GM19035 (cell line): ENCODE data around the gene ARID4A.
A peak's percentile ranks its signal among the peaks of the same experiment; 100 is the strongest.
"Not testable (repeated sequence)": the region's sequence is repeated elsewhere in the genome, so short reads cannot be mapped to it uniquely, and the experiment has no call there.

Source experiments
- ATAC-seq: cut with Tn5 transposase; IDR thresholded peaks from one replicate; pipeline ENCODE4 v1.9.1; 2021; ENCODE audit not compliant: unreplicated experiment

Gene ARID4A

DNA sequence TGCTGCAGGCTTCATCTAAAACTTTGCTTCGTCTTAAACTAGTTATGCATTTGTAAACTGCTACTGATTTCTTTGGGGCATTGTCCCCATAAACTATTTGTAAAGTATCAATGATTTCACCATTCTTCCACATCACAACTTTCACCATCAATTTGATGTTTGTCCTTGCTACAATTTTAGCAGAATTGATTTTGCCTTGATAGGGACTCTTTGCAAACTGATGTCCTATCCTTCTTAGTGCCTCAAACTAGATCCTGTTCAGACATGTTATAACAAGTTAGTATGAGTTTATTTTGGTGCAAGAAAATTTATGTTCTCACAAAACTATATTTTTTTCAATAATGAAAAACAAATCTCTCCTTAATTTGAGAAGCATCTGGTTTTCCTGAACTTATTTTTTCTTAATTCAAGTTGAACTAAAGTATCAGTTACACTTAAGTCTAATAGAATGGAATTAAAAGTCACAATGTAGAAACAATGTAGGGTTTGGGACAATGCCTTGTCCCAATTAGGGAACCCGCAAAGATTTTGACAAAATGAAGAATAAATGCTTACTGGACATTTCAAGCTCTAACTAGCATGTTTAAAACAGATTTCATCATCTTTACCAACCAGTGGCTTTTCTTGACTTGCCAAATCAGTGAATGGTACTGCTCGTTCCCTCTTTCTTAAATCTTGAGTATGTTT, 10.1 kb upstream of the ARID4A start:
- ATAC-seq, result no peak

DNA sequence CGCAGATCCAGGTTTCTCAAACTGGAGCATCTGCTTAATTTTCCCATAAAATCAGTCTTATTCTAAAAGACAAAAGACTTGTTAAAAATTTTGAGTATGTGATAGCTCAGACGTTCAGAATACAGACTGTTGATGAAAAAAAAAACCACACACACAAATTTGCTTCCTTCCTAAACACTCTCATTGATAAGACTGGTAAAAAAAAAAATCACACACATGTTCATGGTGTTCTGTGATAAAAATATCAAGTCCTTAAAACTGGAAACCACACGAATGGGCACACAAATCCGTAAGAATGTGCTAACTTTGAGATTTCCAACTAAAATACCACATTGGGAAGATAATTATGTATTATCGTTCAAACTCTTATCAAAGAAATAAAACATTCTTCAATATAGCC, 6.7 kb upstream of the ARID4A start:
- no peak for ATAC-seq

DNA sequence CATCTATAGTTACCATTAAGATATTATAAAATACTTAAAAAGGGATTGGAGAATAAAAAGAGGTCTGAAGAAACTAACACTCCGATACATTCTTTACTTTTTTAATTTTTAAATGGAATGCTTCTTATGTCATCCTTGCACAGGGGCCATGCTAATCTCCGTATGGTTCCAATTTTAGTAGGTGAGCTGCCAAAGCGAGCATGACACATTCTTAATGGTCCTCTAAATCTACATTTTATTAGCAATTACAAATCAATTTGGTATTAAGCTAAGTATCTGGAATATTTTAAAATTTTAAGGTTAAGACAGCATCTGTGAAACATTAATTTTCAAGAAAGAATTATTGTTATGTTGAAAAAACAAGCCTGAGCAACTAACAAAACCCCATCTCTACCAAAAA, 6.2 kb upstream of the ARID4A start:
- no peak for ATAC-seq

DNA sequence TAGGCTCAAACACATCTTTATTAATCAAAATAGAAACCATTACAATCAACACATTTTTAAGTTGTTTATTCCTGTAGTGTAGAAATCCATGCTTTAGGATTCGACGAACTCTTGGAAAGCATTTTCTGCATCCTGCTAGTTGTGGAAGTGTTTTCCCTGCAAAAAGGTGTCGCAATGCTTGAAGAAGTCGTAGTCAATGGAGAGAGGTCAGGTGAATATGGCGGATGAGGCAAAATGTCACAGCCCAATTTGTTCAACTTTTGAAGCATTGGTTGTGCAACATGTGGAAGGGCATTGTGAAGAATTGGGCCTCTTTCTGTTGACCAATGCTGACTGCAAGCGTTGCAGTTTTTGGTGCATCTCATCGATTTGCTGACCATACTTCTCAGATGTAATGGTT, 4.2 kb upstream of the ARID4A start:
- no peak for ATAC-seq

DNA sequence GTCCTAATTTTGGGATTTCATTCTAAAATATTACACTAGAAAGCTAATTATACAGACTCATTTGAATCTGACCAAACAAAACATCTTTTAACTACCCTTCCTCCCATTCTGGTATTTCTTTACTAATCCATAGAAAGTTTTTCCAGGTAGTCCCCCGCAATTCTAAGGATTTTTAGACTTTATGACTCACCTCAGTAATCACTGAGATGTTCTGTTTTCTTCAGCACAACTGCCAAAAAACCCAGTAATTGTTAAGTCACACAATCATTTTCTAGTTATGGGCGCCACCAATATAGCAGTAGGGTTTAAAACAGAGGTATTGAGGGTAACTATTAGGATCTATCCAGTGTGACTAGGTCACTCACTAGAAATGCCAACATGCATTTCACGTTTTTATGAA, 1.6 kb upstream of the ARID4A start:
- ATAC-seq, result no peak

DNA sequence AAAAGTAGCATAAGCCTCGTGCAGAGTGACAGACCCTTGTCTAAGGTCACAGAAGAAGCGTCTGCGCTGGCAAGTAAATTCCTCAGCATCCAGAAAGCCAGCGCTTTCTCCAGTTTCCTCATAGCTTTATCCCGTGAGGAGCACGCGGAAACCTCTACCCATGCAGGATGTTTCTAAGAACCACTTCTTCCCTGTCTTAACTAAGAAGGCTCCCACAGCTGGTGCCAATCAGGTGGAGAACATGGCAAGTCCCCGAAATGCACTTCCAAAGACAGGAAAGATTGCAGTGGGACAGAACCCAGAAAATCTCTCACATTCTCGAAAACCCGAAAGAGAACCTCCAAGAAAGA, 968 bp upstream of the ARID4A start:
- peak; percentile 3 for ATAC-seq

DNA sequence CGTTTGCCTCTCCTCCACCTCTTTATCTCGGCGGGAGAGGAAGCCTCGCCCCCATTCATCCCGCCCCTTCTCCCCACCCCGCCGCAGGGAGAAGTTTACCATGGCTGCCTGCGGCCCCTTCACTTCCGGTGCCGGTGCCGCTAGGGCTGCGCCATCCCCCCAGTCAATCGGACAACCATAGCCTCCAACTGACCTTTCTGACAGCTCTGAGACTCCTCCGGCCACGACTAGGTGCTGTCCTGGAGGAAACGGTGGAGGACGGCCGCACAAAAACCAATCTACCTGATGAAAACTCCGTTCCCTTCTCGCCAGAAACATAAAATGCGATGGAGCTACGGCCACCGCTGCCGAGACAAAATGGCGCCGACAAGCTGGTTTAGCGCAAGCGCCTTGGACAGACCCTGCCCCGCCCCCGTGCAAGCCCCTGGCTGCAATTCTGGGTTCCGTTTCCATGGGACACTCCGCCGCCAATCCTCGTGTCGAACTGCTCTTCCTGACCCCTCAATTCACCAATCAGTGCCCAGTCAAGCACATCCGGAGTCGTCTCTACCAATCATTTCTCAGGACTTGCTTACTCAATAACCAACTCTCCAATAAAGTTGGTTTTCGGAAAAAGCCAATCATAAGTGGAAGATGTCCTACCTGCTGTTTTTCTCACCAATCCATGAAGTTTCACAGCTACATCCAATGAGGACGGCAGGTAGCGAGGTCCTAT, 436 bp upstream of the ARID4A start:
- ATAC-seq, result peak; percentile 82

DNA sequence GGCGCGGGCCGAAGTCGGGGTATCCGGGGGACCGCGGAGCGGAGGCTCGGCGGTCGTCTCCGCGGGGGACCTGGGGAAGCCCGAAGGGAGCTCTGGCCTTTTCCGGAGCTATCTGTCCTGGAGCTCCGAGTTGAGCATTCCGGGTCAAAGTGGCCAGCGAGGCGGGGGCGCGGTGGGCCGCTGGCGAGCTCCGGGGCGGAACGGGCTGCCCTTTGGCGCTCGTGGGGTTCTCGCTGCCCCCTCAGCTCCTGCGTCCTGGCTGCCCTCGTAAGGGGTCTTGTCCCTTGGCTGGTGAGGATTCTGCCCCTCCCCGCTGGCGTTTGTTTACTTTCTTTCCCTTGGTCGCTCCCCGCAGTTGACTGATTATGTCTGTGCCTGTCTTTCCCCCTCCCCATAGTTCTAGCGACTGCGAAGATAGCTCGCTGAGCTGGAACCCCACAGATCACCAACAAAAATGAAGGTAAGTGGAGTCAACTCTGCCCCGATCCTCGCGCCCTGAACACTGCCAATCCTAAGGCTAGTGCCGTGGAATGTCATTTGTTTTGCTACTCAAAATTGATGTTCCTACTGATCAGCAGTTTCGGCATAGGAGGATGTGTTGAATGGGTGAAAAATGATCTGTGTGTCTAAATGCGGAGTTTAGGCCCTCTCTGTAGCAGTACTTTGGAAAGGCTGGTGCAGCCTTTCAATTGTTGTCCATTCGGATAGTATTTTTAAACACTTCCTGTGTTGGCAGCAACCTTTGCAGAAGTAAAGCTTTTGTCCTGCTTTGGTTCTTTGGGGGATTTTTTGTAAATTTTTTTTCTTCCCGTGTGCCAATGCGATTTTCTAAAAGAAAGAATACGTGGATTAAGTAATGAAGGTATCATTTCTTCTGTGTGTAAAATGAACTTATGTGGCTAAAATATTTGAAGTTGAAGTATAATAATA, 1.3 kb downstream of the ARID4A start:
- no peak for ATAC-seq

DNA sequence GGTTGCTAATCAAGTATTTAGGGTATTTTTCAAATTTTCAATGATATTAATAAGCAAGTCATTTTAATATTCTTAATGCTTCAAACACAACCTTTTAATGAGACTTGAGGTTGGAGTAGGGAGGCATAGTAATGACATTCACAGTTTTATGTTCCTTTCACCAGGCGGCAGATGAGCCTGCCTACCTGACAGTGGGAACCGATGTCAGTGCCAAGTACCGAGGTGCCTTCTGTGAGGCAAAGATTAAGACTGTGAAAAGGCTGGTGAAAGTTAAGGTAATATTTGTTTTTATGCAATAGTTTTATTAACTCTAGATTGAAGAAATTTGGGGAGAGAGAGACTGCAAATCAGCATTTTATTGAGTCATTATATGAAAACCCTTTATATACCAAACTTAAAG, 3.1 kb downstream of the ARID4A start:
- no peak for ATAC-seq

DNA sequence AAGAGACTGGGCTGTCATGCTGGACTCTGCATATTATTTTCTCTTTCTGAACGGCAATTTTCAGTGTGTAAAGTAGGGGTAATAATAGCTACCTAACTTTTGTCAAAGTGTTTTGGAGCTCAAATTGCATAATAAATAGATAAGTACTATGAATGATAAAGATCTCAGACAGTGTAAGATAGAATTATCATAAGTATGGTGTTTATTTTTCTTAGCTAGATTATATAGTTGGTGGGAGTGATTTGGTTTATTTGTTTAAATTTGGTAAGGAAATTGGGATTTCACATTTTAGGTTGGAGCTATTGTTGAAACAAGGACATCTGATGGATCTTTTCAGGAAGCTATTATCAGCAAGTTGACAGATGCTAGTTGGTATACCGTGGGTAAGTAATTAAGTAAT, 7.4 kb downstream of the ARID4A start:
- ATAC-seq, result no peak

DNA sequence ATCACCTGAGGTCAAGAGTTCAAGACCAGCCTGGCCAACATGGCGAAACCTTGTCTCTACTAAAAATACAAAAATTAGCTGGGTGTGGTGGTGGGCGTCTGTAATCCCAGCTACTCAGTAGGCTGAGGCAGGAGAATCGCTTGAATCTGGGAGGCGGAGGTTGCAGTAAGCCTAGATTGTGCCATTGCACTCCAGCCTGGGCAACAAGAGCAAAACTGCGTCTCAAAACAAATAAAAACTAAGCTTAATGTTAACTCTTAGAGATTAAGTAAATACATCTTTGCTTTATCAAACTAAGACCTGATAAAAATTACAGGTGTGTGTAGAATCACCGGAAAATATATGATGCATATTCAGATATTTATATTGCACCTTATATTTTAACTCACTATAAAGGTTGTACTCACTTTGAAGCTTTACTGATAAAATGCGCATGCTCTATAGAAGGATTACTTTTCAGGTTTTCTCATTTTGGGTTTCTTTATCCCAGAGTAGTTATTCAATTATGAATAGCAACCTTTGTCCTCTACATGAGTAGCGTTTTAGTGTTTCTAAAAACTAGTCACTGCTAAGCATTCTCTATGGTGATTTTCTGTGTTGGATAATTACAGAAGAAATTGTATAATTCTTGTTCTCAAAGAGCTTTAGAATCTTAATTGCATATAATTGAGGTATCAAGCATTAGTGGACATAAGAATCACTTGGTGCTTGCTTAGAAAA, 9.4 kb downstream of the ARID4A start:
- ATAC-seq, result no peak

DNA sequence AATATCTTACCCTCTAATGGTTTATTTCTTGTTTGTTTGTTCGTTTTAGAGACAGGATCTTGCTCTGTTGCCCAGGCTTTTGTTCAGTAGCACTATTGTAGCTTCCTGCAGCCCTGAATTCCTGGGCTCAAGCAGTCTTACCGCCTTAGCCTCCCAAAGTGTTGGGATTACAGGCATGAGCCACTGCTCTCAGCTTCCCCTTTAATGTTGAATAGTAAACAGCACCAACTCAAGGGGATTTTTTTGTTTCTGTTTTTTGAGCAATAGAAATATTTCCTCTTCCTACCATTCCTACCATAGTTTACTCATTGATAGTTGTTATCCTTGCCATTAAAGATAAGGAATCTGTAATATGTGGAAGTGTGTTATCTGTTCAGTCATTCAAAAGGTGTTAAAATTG, 10.7 kb downstream of the ARID4A start:
- no peak for ATAC-seq

DNA sequence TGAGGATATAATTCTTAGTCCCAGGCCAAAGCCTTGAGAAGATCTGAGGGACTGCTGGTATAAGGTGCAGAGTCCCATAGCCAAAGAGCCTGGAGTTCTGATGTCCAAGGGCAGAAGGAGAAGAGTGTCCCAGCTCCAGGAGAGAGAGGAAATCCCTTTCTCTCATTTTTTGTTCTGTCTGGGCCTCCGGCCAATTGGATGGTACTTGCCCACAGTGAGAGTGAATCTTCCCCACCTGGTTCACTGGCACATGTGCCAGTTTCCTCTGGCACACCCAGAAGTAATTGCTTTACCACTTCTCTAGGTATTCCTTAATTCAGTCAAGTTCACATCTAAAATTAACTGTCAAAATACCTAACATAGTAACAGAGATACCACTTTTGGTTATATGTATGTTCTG, 15.3 kb downstream of the ARID4A start:
- ATAC-seq, result no peak

DNA sequence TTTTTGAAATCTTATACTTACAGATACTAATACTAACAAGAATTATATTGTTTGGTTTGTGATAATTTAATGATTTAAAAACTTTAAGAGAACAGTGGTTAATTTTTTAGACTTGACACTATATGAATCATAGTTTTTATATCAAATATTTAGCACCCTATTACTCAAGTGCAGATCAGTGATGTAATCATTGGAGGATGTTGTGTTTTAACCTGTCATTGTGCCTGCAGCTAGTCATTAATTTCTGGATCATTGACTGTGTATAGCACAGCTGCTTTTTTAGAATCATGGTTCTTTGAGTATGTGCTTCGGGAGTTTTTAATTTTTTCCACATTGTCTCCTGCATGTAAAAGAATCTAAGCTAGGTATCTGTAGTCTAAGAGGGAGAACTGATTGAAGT, 17.3 kb downstream of the ARID4A start:
- no peak for ATAC-seq

DNA sequence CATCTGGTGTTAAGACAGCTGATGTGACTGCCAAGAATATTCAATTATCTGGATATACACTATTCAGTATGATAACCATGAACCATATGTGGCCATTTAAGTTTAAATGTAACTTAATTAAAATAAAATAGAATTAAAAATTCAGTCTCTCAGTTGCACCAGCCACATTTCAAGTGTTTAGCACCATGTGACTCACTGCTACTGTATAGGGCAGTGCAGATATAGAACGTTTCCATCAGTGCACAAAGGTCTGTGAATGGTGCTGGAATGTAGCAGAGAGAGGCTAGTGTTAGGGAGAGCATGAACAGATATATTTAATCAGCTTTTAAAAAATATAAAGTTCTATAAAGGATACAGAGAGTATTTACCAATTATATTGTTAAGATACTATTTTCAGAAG, 28.7 kb downstream of the ARID4A start:
- no peak for ATAC-seq

DNA sequence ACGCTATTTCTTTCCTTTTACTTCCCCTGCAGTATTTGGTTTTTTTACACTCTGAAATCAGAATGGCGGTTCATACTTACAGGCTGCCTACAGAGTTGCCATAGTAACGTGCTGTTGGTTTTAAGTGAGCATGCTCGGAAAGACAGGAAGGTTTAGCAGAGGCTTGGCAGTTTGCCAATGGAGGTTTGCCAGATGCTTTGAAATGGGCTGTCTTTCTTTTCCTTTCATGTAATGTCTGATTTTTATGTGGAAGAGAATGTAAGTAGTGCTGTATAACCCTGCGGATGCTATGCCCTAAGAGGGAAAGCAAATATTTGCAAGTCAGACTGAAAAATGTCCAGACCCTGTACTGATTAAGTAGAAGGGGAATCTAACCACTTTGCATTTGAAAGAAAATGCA, 32.8 kb downstream of the ARID4A start:
- peak; percentile 91 for ATAC-seq

DNA sequence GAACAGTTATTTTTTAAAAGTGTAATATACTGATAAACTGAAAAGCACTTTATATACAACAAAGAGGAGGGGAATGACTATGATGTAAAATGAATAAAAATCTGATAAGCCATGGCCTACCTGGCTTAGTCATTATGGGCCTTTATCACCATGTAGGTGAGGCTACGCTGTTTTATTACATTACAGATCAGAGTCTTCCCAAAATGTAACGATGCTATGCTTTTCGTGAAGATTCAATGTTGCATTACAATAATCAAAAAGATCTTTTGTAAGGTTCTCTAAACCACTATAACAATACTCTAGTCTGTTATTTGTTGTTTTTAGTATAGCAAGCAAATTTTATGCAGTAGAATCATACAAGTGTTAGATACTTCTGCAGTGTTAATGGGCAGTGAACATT, 34.2 kb downstream of the ARID4A start:
- ATAC-seq, result no peak

DNA sequence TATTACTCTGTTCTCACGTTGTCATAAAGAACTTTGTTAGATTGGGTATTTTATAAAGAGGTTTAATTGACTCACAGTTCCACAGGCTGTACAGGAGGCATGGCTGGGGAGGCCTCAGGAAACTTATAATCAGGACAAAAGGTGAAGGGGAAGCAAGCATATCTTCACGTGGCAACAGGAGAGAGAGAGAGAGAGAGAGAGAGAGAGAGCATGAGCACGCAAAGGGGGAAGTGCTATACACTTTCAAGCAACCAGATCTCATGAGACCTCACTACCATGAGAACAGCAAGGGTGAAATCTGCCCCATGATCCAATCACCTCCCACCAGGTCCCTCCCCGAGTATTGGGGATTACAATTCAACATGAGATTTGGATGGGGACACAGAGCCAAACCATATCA, 41.3 kb downstream of the ARID4A start:
- ATAC-seq, result not testable (repeated sequence)

DNA sequence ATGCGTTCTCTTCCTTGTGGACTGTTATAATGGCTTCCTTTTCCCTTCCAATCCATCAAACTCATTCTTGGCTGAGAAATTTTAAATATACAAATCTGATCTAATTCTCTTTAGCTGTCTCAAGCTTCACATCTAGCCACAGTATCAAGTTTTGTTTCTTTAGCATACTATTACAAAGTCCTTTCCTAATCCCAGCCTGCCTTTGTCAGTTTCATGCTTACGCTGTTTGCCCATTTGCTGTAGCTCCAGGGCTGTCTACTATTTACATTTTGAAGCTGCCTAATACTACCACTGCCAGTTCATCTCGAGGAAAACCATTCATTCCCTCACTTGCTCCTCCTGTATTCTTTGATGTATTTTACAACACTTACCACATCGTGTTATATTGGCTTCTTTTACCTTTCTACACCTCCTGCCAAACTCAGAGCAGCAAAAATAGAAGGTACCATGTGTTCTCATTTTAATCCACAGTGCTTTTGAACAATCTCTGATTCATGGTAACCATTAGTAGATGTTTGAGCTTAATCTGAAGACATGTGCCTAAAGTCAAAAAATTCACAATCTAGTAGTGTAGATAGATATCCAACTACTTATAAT, 42.9 kb downstream of the ARID4A start:
- ATAC-seq, result no peak

DNA sequence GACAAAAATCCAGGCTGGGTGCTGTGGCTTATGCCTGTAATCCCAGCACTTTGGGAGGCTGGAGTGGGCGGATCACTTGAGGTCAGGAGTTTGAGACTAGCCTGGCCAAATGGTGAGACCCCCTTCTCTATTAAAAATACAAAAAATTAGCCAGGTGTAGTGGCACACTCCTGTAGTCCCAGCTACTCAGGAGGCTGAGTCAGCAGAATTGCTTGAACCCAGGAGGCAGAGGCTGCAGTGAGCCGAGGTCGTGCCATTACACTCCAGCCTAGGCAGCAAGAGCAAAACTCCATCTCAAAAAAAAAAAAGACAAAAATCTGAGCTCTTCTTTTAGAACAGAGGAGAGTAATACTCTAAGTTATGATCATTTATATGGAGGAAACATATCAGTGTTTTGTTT, 45.2 kb downstream of the ARID4A start:
- ATAC-seq, result not testable (repeated sequence)
